DND-41 (cell line): ENCODE data around the gene ARHGAP18.

Experiments
- ATAC-seq: fragments of 200-7000 bp; cut with Tn5 transposase; 3 replicates; pipeline ENCODE4 v1.9.1; 2021; ENCODE audit warnings: low read depth; ENCODE audit not compliant: insufficient read depth
- DNase-seq: peaks from one replicate; pipeline ENCODE4 v3.0.0-alpha.2; 2020
- H2AFZ ChIP-seq: 2 replicates; pipeline ENCODE4 v1.6.0; 2012; ENCODE audit warnings: low read depth, low read length
- H3K27ac ChIP-seq: 2 replicates; pipeline ENCODE4 v1.5.1; 2012; ENCODE audit warnings: low read length, inconsistent platforms
- H3K27me3 ChIP-seq: fragments of 200-600 bp; sonication (generic); 2 replicates; pipeline ENCODE4 v1.6.0; 2012; ENCODE audit warnings: low read length, mild to moderate bottlenecking, inconsistent platforms; ENCODE audit not compliant: insufficient read depth, poor library complexity
- H3K36me3 ChIP-seq: 2 replicates; pipeline ENCODE4 v1.5.1; 2012; ENCODE audit warnings: low read length, inconsistent platforms; ENCODE audit not compliant: insufficient read depth
- H3K4me1 ChIP-seq: 2 replicates; pipeline ENCODE4 v1.5.1; 2012; ENCODE audit warnings: mild to moderate bottlenecking, low read length; ENCODE audit not compliant: insufficient read depth
- H3K4me2 ChIP-seq: 2 replicates; pipeline ENCODE4 v1.6.0; 2012; ENCODE audit warnings: mild to moderate bottlenecking, moderate library complexity, low read length, inconsistent platforms; ENCODE audit not compliant: insufficient read depth
- H3K4me3 ChIP-seq, 2 experiments: fragments of 200-600 bp in 1 of 2; shearing (Covaris generic) in 1 of 2; 2 replicates each; pipeline ENCODE4 v1.5.1; 2012 to 2016; ENCODE audit warnings: inconsistent platforms in 2 of 2, low read length in 2 of 2, mild to moderate bottlenecking in 2 of 2, low read depth in 1 of 2, moderate library complexity in 1 of 2
- H3K79me2 ChIP-seq: 2 replicates; pipeline ENCODE4 v1.6.0; 2012; ENCODE audit warnings: low read length, inconsistent platforms; ENCODE audit not compliant: insufficient read depth
- H3K9ac ChIP-seq: 2 replicates; pipeline ENCODE4 v1.6.0; 2012; ENCODE audit warnings: low read depth, mild to moderate bottlenecking, inconsistent platforms, low read length, moderate library complexity
- H3K9me3 ChIP-seq: 2 replicates; pipeline ENCODE4 v1.5.1; 2012; ENCODE audit warnings: low read length, moderate library complexity, mild to moderate bottlenecking, inconsistent platforms; ENCODE audit not compliant: insufficient read depth, severe bottlenecking
- H4K20me1 ChIP-seq: 2 replicates; pipeline ENCODE4 v1.6.0; 2012; ENCODE audit warnings: low read length; ENCODE audit not compliant: insufficient read depth
- CTCF ChIP-seq: IDR thresholded peaks from 2 replicates; pipeline ENCODE4 v1.5.1; 2012; ENCODE audit warnings: borderline replicate concordance, low read length, moderate library complexity, mild to moderate bottlenecking; ENCODE audit not compliant: poor library complexity, severe bottlenecking; ENCODE audit errors: extremely low read depth
- EZH2 ChIP-seq: IDR thresholded peaks from 3 replicates; pipeline ENCODE4 v1.6.1; 2012; ENCODE audit warnings: borderline replicate concordance, low read depth, mild to moderate bottlenecking, moderate library complexity, low read length, inconsistent platforms; ENCODE audit not compliant: severe bottlenecking

ARHGAP18 gene

GRCh38 chr6:129644567-129645015, 65.4 kb downstream of the ARHGAP18 start:
- TF ChIP-seq EZH2 (no peak), CTCF (no peak)
- ATAC-seq (no peak), DNase-seq (no peak)
- H3K27ac ChIP-seq: no peak overlapping the region
- no peaks in the 10 kb centered on the region for H3K27me3 ChIP-seq
- no peak overlapping the region for H3K4me2 ChIP-seq
- no peak overlapping the region for H3K4me3 ChIP-seq
- no peaks in the 10 kb centered on the region for H3K36me3 ChIP-seq
- no peak overlapping the region for H2AFZ ChIP-seq
- no peaks in the 10 kb centered on the region for H3K9me3 ChIP-seq
- no peaks in the 10 kb centered on the region for H3K79me2 ChIP-seq
- no peaks in the 10 kb centered on the region for H4K20me1 ChIP-seq
- no peaks in the 10 kb centered on the region for H3K4me1 ChIP-seq
- H3K9ac ChIP-seq: no peak overlapping the region

DNA sequence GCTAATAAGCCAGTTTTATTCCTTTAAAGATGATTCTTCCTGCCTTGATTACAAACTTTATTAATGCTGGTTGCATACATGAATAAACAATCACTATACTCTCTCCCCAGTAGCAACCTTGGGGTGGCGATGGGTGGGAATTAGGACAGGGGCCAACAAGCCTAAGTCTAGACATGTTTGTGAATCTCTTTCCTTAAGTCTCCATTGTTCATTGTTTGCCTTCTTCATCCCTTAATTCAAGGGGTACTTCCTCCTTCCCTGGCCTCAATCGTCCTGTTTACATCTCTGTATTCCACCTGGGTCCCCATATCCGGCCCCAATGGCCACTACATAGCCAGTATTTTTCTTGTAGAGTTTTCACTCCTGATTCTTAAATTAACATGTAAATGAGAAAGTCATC, 66.0 kb downstream of the ARHGAP18 start:
- Histone ChIP-seq H3K27me3 (no peaks in the 10 kb centered on the region), H3K9me3 (no peaks in the 10 kb centered on the region), H3K4me3 (no peak overlapping the region), H3K9ac (no peak overlapping the region), H3K4me1 (no peaks in the 10 kb centered on the region), H3K79me2 (no peaks in the 10 kb centered on the region), H3K4me2 (no peak overlapping the region), H2AFZ (no peak overlapping the region), H3K27ac (no peak overlapping the region), H3K36me3 (no peaks in the 10 kb centered on the region), H4K20me1 (no peaks in the 10 kb centered on the region)
- DNase-seq (no peak), ATAC-seq (no peak)
- no peak for TF ChIP-seq EZH2
- no peak for TF ChIP-seq CTCF

- H3K4me2 ChIP-seq: no peak overlapping the region
- H3K9ac ChIP-seq: no peak overlapping the region
- no peaks in the 10 kb centered on the region for H3K4me1 ChIP-seq
- H3K27ac ChIP-seq: no peak overlapping the region
- H3K36me3 ChIP-seq: no peaks in the 10 kb centered on the region
- no peak for TF ChIP-seq EZH2
- TF ChIP-seq CTCF: no peak
- H3K9me3 ChIP-seq: no peaks in the 10 kb centered on the region
- DNase-seq (no peak), ATAC-seq (no peak)
- no peaks in the 10 kb centered on the region for H3K79me2 ChIP-seq
- no peak overlapping the region for H3K4me3 ChIP-seq
- no peaks in the 10 kb centered on the region for H4K20me1 ChIP-seq
- no peak overlapping the region for H2AFZ ChIP-seq
- no peaks in the 10 kb centered on the region for H3K27me3 ChIP-seq
These were observed 66.8 kb downstream of the ARHGAP18 start for GRCh38 chr6:129643176-129643575.

DNA sequence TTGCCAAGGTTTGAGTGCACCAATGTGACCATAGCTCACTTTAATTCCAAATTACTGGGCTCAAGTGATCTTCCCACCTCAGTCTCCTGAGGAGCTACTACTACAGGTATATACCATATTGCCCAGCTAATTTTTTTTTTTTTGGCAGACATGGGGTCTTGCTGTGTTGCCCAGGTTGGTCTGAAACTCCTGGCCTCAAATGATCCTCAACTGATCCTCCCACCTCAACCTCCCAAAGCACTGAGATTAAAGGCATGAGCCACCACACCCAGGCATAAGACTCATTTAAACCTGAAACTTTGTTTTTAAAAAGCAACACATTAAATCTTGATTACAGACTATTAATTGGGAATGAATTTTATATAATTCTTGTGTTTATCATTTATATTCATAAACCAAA, 67.7 kb downstream of the ARHGAP18 start:
- ATAC-seq: no peak
- Histone ChIP-seq H3K27me3 (no peaks in the 10 kb centered on the region), H3K9me3 (no peaks in the 10 kb centered on the region), H3K4me1 (no peaks in the 10 kb centered on the region), H3K4me3 (no peak overlapping the region), H4K20me1 (no peaks in the 10 kb centered on the region), H3K4me2 (no peak overlapping the region), H3K27ac (no peak overlapping the region), H3K79me2 (no peaks in the 10 kb centered on the region), H2AFZ (no peak overlapping the region), H3K36me3 (no peaks in the 10 kb centered on the region), H3K9ac (no peak overlapping the region)
- TF ChIP-seq EZH2: no peak
- no peak for TF ChIP-seq CTCF
- DNase-seq: no peak
